Stomach (tissue), 19 donors: ENCODE data around the gene CFAP52. TPM values are rescaled to one million over a fixed set of nuclear protein-coding genes. Genes with fewer than 3 reads are reported as not detected.

Source experiments
- DNase-seq, 2 donors: peaks; one replicate each; pipeline versions ENCODE4 v3.0.0 to v3.0.0-alpha.2; 2013 to 2019
- H3K27ac ChIP-seq, 5 donors: fragments of 200-600 bp in 4 of 5; sonication (generic) in 4 of 5; one replicate each; pipeline ENCODE4 v1.5.1; 2013 to 2019; ENCODE audit warnings: mild to moderate bottlenecking in 1 of 5, moderate library complexity in 1 of 5
- H3K27me3 ChIP-seq, 3 donors: fragments of 200-600 bp; sonication (generic); one replicate each; pipeline ENCODE4 v1.5.1; 2017 to 2019; ENCODE audit warnings: mixed run types in 1 of 3
- H3K36me3 ChIP-seq, 4 donors: fragments of 200-600 bp; sonication (generic); 1 replicate in 3 of 4; 2 replicates in 1 of 4; pipeline ENCODE4 v1.5.1; 2016 to 2019
- H3K4me1 ChIP-seq, 4 donors: fragments of 200-600 bp; sonication (generic); one replicate each; pipeline ENCODE4 v1.5.1; 2016 to 2019
- H3K4me3 ChIP-seq, 4 donors: fragments of 200-600 bp; sonication (generic) in 3 of 4; one replicate each; pipeline ENCODE4 v1.5.1; 2016 to 2019; ENCODE audit warnings: mild to moderate bottlenecking in 1 of 4
- H3K9me3 ChIP-seq, 4 donors: fragments of 200-600 bp; sonication (generic); one replicate each; pipeline ENCODE4 v1.5.1; 2016 to 2019
- CTCF ChIP-seq, 7 experiments: fragments of 450-650 bp in 4 of 7; fragments of 200-600 bp in 3 of 7; sonication (generic) in 3 of 7; IDR thresholded peaks; one replicate each; pipeline ENCODE4 v1.5.1; 2016 to 2019; ENCODE audit warnings: antibody characterized with exemption in 7 of 7, control low read depth in 2 of 7, mild to moderate bottlenecking in 1 of 7
- EP300 ChIP-seq: sonication (generic); formaldehyde crosslinking; IDR thresholded peaks from one replicate; pipeline ENCODE4 v1.6.1; 2017; ENCODE audit warnings: antibody characterized with exemption
- POLR2A ChIP-seq, 4 donors: fragments of 450-650 bp; IDR thresholded peaks; one replicate each; pipeline ENCODE4 v1.6.1; 2016; ENCODE audit warnings: antibody characterized with exemption in 4 of 4, control low read depth in 2 of 4, mild to moderate bottlenecking in 1 of 4, moderate library complexity in 1 of 4
- POLR2AphosphoS5 ChIP-seq, 3 donors: sonication (generic); formaldehyde crosslinking; IDR thresholded peaks; one replicate each; pipeline ENCODE4 v1.6.1; 2016; ENCODE audit warnings: antibody characterized with exemption in 3 of 3
- WGBS, 5 donors: extraction: QIAGEN DNeasy Blood & Tissue Kit in 3 of 5; methylation state at CpG; one replicate each; pipeline versions ENCODE4 v1.1.5 to v1.1.7; 2013 to 2018; 5-methylcytosine and 5-hydroxymethylcytosine counted together
- intact Hi-C: fragments of 100-400 bp; cut with DNase I; formaldehyde crosslinking; loops from one replicate; pipeline ENCODE4 v1.15.1; 2023; ENCODE audit warnings: low total_unique reads
- long read RNA-seq, 10 donors: transcript quantifications; one replicate each; lab custom pipeline, GENCODE V29; 2026
- polyA plus RNA-seq, 3 donors: library from polyadenylated mRNA; stranded (reverse); fragments of 200-250 nt; gene quantifications; one replicate each; pipeline ENCODE4 v1.2.3, GENCODE V29; 2013
- total RNA-seq, 5 donors: library from RNA; depleted of rRNA; stranded (reverse); fragments of >200 nt; gene quantifications; one replicate each; pipeline versions ENCODE4 v1.1.0 to v1.2.3, GENCODE V29; 2014 to 2016
- donor health status: healthy with polysubstance abuse.
- donor health status: Bipolar disorder and iron deficiency.
- donor health status: healthy.

CFAP52 gene
- total RNA-seq, result not detected
- polyA plus RNA-seq, result not detected
- long read RNA-seq, donor 1, result 0 reads
- long read RNA-seq, donor 2, result 0 reads
- long read RNA-seq, donor 3, result 0 reads
- long read RNA-seq, donor 4, result 0 reads
- long read RNA-seq, donor 5, result 0 reads
- long read RNA-seq, donor 6, result 0 reads
- long read RNA-seq, donor 7, result 0 reads
- long read RNA-seq, donor 8, result 0 reads
- long read RNA-seq, donor 9, result 0 reads
- long read RNA-seq, donor 10, result 0 reads

GRCh38 chr17:9576521-9577372 is at the start of gene CFAP52:
Gene CFAP52 (plus strand): TSS chr17:9576642. CDS start chr17:9576696, 54 bp downstream.
- H3K27me3 ChIP-seq, result no peaks in the 10 kb centered on the region
- intact Hi-C loops, result no loop called here
- 3 to 8% (median 4%) methylated on average over 35 to 38 of the region's 38 CpGs for WGBS, 5 donors
- TF ChIP-seq EP300, result no peak
- peak in 5 of 7 experiments; percentile 25 to 63 (median 55) for TF ChIP-seq CTCF (IDR thresholded peaks at IDR 0.05)
- no peak for TF ChIP-seq POLR2A (IDR thresholded peaks at IDR 0.05)
- TF ChIP-seq POLR2AphosphoS5 (IDR thresholded peaks at IDR 0.05), result peak in 1 of 3 donors; percentile 3
- peak within 1 kb of the TSS; percentile 60 to 79 (median 64) for H3K27ac ChIP-seq
- H3K36me3 ChIP-seq, result no peaks in the 10 kb centered on the region
- no peaks in the 10 kb centered on the region for H3K9me3 ChIP-seq
- peak within 1 kb of the TSS; percentile 61 to 96 (median 80) for H3K4me3 ChIP-seq
- peaks cover 13 to 40% (median 26%) of the 10 kb centered on the region in 4 donors for H3K4me1 ChIP-seq
- DNase-seq, result peak; percentile 71 to 92

GRCh38 chr17:9527788-9528187 is 48.7 kb upstream of the CFAP52 start:
- H3K27ac ChIP-seq, result no peak overlapping the region
- no peaks in the 10 kb centered on the region for H3K27me3 ChIP-seq
- no peak for DNase-seq
- H3K36me3 ChIP-seq, result no peaks in the 10 kb centered on the region
- intact Hi-C loops, result loop anchor here (10.0 kb wide), 1 partner anchor 533 kb away; no protein-coding TSS in a partner anchor
- H3K4me3 ChIP-seq, result no peak overlapping the region
- peaks cover 0 to 8% (median 3%) of the 10 kb centered on the region in 4 donors for H3K4me1 ChIP-seq
- TF ChIP-seq EP300, result no peak
- TF ChIP-seq CTCF (IDR thresholded peaks at IDR 0.05), result no peak
- no peak for TF ChIP-seq POLR2A (IDR thresholded peaks at IDR 0.05)
- TF ChIP-seq POLR2AphosphoS5 (IDR thresholded peaks at IDR 0.05), result no peak
- 52 to 60% (median 53%) methylated on average over 3 of the region's 3 CpGs for WGBS, 5 donors
- H3K9me3 ChIP-seq, result no peaks in the 10 kb centered on the region

GRCh38 chr17:9529033-9529700 is 47.3 kb upstream of the CFAP52 start:
- peak in 1 of 2 donors; percentile 40 for DNase-seq
- no peak overlapping the region for H3K4me3 ChIP-seq
- intact Hi-C loops, result loop anchor here (10.0 kb wide), 1 partner anchor 534 kb away; no protein-coding TSS in a partner anchor
- no peaks in the 10 kb centered on the region for H3K27me3 ChIP-seq
- no peak overlapping the region for H3K27ac ChIP-seq
- no peaks in the 10 kb centered on the region for H3K9me3 ChIP-seq
- peaks cover 0 to 8% (median 3%) of the 10 kb centered on the region in 4 donors for H3K4me1 ChIP-seq
- H3K36me3 ChIP-seq, result no peaks in the 10 kb centered on the region
- WGBS, 5 donors, result 59 to 88% (median 67%) methylated on average over 4 to 5 of the region's 5 CpGs
- peak in 1 of 7 experiments; percentile 7 for TF ChIP-seq CTCF (IDR thresholded peaks at IDR 0.05)
- TF ChIP-seq POLR2AphosphoS5 (IDR thresholded peaks at IDR 0.05), result no peak
- TF ChIP-seq EP300, result no peak
- TF ChIP-seq POLR2A (IDR thresholded peaks at IDR 0.05), result no peak

GRCh38 chr17:9531034-9531433 is 45.4 kb upstream of the CFAP52 start:
- H3K4me1 ChIP-seq, result peaks cover 0 to 8% (median 3%) of the 10 kb centered on the region in 4 donors
- TF ChIP-seq CTCF (IDR thresholded peaks at IDR 0.05), result no peak
- TF ChIP-seq POLR2A (IDR thresholded peaks at IDR 0.05), result no peak
- TF ChIP-seq POLR2AphosphoS5 (IDR thresholded peaks at IDR 0.05), result no peak
- TF ChIP-seq EP300, result no peak
- intact Hi-C loops, result no loop called here
- DNase-seq, result peak in 1 of 2 donors; percentile 25
- no peaks in the 10 kb centered on the region for H3K36me3 ChIP-seq
- H3K27ac ChIP-seq, result no peak overlapping the region
- no peaks in the 10 kb centered on the region for H3K9me3 ChIP-seq
- no peak overlapping the region for H3K4me3 ChIP-seq
- H3K27me3 ChIP-seq, result no peaks in the 10 kb centered on the region
- 22 to 39% (median 26%) methylated on average over 2 of the region's 2 CpGs for WGBS, 5 donors
